AG04450 (cell line): ENCODE measurements around the gene SLC19A1. TPM values are rescaled to one million over a fixed set of nuclear protein-coding genes. Genes with fewer than 3 reads are reported as not detected.

Source experiments
- CTCF ChIA-PET: fragments of 300-600, 350-600 bp; formaldehyde crosslinking; extraction: SDS; loops from one replicate; lab custom pipeline; 2022; ENCODE audit warnings: antibody characterized with exemption, inconsistent platforms; lab: Charles Lee
- POLR2A ChIA-PET: fragments of 350-600 bp; formaldehyde crosslinking; extraction: SDS; loops from one replicate; lab custom pipeline; 2021; ENCODE audit warnings: antibody characterized with exemption, inconsistent platforms; lab: Yijun Ruan, JAX
- DNase-seq: peaks from one replicate; pipeline ENCODE4 v3.0.0-alpha.2; 2011; ENCODE audit warnings: low read depth, low spot score
- H3K27ac ChIP-seq: one replicate; pipeline ENCODE4 v1.5.1; 2012; ENCODE audit warnings: low read depth, low read length, control low read depth
- H3K27me3 ChIP-seq: one replicate; pipeline ENCODE4 v1.6.0; 2012; ENCODE audit warnings: low read length; ENCODE audit not compliant: control insufficient read depth, insufficient read depth
- H3K4me3 ChIP-seq: 2 replicates; pipeline ENCODE4 v1.5.1; 2011; ENCODE audit warnings: mild to moderate bottlenecking, low read depth, low read length, control low read depth
- H3K9me3 ChIP-seq: 2 replicates; pipeline ENCODE4 v1.5.1; 2012; ENCODE audit warnings: low read length; ENCODE audit not compliant: control insufficient read depth, insufficient read depth
- CTCF ChIP-seq: IDR thresholded peaks from 2 replicates; pipeline ENCODE4 v1.5.1; 2011; ENCODE audit warnings: low read depth, low read length, control low read depth, inconsistent platforms
- polyA plus RNA-seq: library from polyadenylated mRNA; depleted of rRNA; stranded (reverse); fragments of >200 nt; gene quantifications from 2 replicates; pipeline ENCODE4 v1.2.3, GENCODE V29; 2011

Gene SLC19A1
- polyA plus RNA-seq, 1 experiment: 4.4 TPM

GRCh38 chr21:45486443-45487160 is 55.6 kb downstream of the SLC19A1 start:
- peaks cover 3% of the 10 kb centered on the region; the same call in 1 of the 2 replicates for H3K9me3 ChIP-seq
- H3K4me3 ChIP-seq: no peak overlapping the region
- DNase-seq: no peak
- POLR2A ChIA-PET: no interaction called here
- CTCF ChIA-PET: no interaction called here
- no peak for TF ChIP-seq CTCF
- H3K27me3 ChIP-seq: no peaks in the 10 kb centered on the region
- no peak overlapping the region for H3K27ac ChIP-seq

DNA sequence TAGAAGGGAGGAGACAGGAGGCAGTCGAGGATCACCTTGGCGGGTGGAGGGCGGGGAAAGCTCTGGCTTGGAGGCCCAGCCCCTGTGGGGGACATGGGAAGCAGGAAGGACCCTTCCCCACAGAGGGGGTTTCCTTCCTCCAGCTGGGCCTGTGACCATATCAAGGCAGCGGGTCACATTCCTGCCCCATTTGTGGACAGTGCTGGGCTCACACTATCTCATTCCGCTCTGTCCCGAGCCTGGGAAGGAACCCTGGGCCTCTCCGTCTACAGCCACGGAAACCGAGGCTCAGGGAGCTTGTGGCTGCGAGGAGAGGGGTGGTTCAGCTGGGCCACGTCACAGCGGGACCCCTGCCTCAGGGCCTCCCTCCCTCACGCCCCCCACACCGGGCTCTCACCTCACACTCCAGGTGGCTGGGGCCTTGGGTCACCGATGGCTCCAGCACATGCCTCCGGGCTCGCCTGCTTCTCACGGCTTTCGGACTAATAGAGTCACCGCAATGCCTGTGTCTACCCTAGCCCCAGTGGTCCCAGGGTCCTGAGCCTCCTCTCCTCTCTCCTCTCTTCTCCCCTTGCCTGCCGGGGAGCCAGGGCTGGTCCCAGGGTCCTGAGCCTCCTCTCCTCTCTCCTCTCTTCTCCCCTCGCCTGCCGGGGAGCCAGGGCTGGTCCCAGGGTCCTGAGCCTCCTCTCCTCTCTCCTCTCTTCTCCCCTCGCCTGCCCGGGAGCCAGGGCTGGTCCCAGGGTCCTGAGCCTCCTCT is 56.4 kb downstream of the SLC19A1 start:
- Histone ChIP-seq H3K27ac (no peak overlapping the region), H3K27me3 (no peaks in the 10 kb centered on the region), H3K9me3 (peaks cover 3% of the 10 kb centered on the region; the same call in 1 of the 2 replicates), H3K4me3 (no peak overlapping the region)
- no peak for TF ChIP-seq CTCF
- POLR2A ChIA-PET: no interaction called here
- CTCF ChIA-PET: no interaction called here
- no peak for DNase-seq

DNA sequence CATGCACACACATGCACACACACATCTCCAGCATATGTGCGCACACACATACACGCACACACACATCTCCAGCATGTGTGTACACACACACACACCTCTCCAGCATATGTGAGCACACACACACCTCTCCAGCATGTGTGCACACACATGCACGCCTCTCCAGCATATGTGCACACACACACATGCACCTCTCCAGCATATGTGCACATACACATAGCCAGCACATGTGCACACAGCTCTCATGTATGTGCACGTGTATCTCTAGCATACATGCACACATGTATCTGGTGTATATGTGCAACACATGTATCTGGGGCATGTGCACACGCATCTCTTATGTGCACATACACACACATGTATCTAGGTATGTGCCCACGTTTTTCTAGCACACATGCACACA is 57.9 kb downstream of the SLC19A1 start:
- no peak for TF ChIP-seq CTCF
- ChIA-PET POLR2A (no interaction called here), CTCF (no interaction called here)
- no peak overlapping the region for H3K27ac ChIP-seq
- H3K9me3 ChIP-seq: peaks cover 3% of the 10 kb centered on the region; the same call in 1 of the 2 replicates
- no peak for DNase-seq
- H3K27me3 ChIP-seq: no peaks in the 10 kb centered on the region
- no peak overlapping the region for H3K4me3 ChIP-seq

DNA sequence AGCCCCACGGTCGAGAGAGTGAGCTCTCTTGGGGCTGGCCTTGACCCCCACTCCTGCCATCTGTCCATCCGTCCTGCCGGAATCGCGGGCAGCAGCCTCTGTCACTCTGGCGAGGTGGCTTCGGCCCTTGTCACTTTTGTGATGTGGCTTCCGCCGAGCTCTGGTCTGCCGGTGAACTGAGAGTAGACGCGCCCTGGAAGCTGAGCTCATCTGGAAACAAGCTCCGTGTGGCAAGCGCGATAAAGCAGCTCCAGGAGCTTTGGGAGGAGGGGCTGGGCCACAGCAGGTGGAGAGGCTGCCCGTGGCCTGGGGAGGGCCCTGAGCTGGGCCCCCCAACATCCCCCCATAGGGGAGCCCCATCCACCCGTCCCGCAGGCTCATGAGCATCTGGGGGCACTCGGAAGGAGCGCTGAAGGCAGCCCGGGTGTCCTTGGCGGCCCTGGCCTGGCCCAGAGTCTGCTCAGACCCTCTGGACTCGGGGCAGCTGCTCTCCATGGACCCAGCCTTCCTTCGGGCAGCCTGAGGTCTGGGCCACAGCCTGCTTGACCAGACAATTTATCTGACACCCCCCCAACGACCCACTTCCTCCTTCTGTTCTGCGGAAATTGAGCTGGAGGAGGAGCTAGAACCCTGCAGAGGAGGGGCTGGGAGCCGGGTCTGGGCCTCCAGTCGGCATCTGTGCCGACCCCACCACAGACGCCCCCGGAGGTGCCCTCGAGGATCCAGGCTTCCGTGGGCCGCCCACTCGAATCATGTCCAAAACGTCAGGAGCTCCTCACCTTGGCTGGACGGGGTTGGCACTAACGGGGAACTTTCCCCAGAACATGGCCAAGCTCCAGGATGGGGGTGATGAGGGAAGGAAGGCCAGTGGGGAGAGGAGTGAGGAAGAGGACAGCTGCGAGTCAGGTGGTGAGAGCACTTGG is 59.1 kb downstream of the SLC19A1 start:
- H3K9me3 ChIP-seq: peaks cover 6% of the 10 kb centered on the region; the same call in 1 of the 2 replicates
- ChIA-PET POLR2A (no interaction called here), CTCF (interaction anchor here (0.5 kb wide), 1 partner anchor 73 kb away, joined by 3 read pairs; no protein-coding TSS in a partner anchor)
- H3K4me3 ChIP-seq: no peak overlapping the region
- no peaks in the 10 kb centered on the region for H3K27me3 ChIP-seq
- no peak for DNase-seq
- H3K27ac ChIP-seq: no peak overlapping the region
- no peak for TF ChIP-seq CTCF
